UCSD-AML1 (cell line): ENCODE results near the gene NOTCH2NLA.
"Not testable (repeated sequence)": the region's sequence is repeated elsewhere in the genome, so short reads cannot be mapped to it uniquely, and the experiment has no call there.

Source experiments
- DNase-seq: peaks from one replicate; lab custom pipeline; 2025; ENCODE audit not compliant: unreplicated experiment; lab: John Stamatoyannopoulos, UW

Gene NOTCH2NLA

GRCh38 chr1:146167740-146168139, 61.1 kb downstream of the NOTCH2NLA start:
- not testable (repeated sequence) for DNase-seq

- not testable (repeated sequence) for DNase-seq
These were observed 61.5 kb downstream of the NOTCH2NLA start for GRCh38 chr1:146167273-146167672.

GRCh38 chr1:146144465-146144864, 84.4 kb downstream of the NOTCH2NLA start, which contains the start of gene NBPF10:
Gene NBPF10, minus strand, starts transcription at chr1:146144804. Its CDS starts 35 bp downstream, at chr1:146144769.
- DNase-seq, result not testable (repeated sequence)
